Lower leg skin (tissue), 3 donors: ENCODE data around the gene VEGFC.

ENCODE experiments used
- POLR2A ChIP-seq, 2 donors: fragments of 450-650 bp; IDR thresholded peaks; one replicate each; pipeline ENCODE4 v1.6.1; 2016 to 2017; ENCODE audit warnings: antibody characterized with exemption in 2 of 2, mild to moderate bottlenecking in 1 of 2, moderate library complexity in 1 of 2
- TF ChIP-seq, protein P1 (sequence below), 3 donors: fragments of 450-650 bp; IDR thresholded peaks; one replicate each; pipeline ENCODE4 v1.5.1; 2016; ENCODE audit warnings: antibody characterized with exemption in 3 of 3, mild to moderate bottlenecking in 3 of 3, moderate library complexity in 2 of 3

DNA sequence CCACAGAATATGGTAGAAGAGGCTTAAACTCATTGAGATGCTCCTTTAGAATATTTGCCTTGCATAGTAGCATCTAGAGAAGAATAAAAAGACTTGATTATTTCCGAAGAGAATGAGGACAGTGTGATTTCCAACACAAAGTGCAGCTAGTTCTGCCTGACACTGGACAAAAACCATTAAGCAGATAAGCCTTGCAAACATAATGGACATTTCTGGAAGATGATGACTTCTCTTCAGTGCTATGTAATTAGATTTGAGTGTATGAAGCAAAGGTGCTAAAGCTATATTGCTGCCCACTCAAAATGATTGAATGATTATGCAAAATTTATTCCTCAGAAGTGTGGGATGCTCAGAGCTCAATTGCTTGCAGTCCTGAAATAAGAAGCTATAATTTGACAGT is 156.4 kb downstream of the VEGFC start:
- TF ChIP-seq, protein P1, sequence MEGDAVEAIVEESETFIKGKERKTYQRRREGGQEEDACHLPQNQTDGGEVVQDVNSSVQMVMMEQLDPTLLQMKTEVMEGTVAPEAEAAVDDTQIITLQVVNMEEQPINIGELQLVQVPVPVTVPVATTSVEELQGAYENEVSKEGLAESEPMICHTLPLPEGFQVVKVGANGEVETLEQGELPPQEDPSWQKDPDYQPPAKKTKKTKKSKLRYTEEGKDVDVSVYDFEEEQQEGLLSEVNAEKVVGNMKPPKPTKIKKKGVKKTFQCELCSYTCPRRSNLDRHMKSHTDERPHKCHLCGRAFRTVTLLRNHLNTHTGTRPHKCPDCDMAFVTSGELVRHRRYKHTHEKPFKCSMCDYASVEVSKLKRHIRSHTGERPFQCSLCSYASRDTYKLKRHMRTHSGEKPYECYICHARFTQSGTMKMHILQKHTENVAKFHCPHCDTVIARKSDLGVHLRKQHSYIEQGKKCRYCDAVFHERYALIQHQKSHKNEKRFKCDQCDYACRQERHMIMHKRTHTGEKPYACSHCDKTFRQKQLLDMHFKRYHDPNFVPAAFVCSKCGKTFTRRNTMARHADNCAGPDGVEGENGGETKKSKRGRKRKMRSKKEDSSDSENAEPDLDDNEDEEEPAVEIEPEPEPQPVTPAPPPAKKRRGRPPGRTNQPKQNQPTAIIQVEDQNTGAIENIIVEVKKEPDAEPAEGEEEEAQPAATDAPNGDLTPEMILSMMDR (IDR thresholded peaks at IDR 0.05), result no peak
- TF ChIP-seq POLR2A (IDR thresholded peaks at IDR 0.05), result no peak
